Testis (tissue), 2 donors: ENCODE data around the gene NTM.

ENCODE experiments used
- POLR2A ChIP-seq: fragments of 450-650 bp; IDR thresholded peaks from one replicate; pipeline ENCODE4 v1.6.1; 2017; ENCODE audit warnings: antibody characterized with exemption, mild to moderate bottlenecking, moderate library complexity
- TF ChIP-seq, protein P1 (sequence below), 3 experiments: fragments of 450-650 bp in 2 of 3; fragments of 200-600 bp in 1 of 3; sonication (generic) in 1 of 3; IDR thresholded peaks; one replicate each; pipeline ENCODE4 v1.5.1; 2016 to 2019; ENCODE audit warnings: antibody characterized with exemption in 3 of 3, mild to moderate bottlenecking in 2 of 3, moderate library complexity in 1 of 3

DNA sequence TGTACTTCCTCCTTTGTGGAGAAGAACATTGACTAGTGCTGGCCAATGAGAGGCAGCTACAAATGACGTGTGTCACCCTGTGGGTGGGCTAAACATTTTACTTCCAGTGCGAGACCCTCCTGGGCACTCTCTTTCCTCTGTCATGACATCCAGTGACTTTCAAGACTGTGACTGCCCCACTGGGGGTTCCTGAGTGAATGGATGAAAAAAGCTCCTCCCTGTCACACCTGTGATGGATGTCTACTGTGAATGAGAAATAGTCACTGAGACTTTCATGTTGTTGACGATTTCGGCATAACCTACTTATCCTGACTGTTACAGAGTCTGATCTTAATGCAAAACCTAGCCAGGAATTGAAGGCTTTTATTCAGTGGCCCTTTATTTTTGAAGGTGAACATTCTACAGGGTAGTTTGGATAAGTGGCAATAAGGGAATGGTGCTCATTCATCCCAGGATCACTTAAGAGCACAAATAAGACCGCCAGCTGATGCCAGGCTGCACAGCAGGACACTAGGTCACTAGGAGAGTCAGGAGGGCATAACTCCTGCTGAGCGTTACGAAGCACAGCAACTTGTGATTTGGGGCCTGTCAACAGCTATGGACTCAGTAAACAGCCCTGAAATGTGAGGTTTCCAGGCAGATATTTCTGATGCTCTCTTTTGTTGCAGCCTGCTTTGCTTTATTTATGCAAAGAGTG, 636.6 kb downstream of the NTM start:
- TF ChIP-seq, protein P1, sequence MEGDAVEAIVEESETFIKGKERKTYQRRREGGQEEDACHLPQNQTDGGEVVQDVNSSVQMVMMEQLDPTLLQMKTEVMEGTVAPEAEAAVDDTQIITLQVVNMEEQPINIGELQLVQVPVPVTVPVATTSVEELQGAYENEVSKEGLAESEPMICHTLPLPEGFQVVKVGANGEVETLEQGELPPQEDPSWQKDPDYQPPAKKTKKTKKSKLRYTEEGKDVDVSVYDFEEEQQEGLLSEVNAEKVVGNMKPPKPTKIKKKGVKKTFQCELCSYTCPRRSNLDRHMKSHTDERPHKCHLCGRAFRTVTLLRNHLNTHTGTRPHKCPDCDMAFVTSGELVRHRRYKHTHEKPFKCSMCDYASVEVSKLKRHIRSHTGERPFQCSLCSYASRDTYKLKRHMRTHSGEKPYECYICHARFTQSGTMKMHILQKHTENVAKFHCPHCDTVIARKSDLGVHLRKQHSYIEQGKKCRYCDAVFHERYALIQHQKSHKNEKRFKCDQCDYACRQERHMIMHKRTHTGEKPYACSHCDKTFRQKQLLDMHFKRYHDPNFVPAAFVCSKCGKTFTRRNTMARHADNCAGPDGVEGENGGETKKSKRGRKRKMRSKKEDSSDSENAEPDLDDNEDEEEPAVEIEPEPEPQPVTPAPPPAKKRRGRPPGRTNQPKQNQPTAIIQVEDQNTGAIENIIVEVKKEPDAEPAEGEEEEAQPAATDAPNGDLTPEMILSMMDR (IDR thresholded peaks at IDR 0.05), result no peak
- TF ChIP-seq POLR2A, result no peak
